Endometrium (tissue), 2 donors: Measurements from ENCODE around the gene RGR.

Experiments used
- FAIRE-seq: peaks from 2 replicates; lab custom pipeline; 2012; peaks lifted over from hg19 to GRCh38; lab: Jason Lieb, UNC
- donor health status: control.
- donor health status: control.

RGR gene

GRCh38 chr10:84296091-84296981 lies 51.5 kb downstream of the RGR start:
- no peak for FAIRE-seq

GRCh38 chr10:84298057-84298456 lies 53.2 kb downstream of the RGR start:
- no peak for FAIRE-seq

GRCh38 chr10:84302223-84302622 lies 57.4 kb downstream of the RGR start:
- FAIRE-seq, result no peak

- FAIRE-seq, result no peak
These were observed 62.0 kb downstream of the RGR start for GRCh38 chr10:84306751-84307384.

GRCh38 chr10:84308021-84308420 lies 63.2 kb downstream of the RGR start:
- FAIRE-seq, result no peak

- FAIRE-seq, result no peak
These were observed 63.8 kb downstream of the RGR start for GRCh38 chr10:84308481-84309304.
